ENCODE measurements around the gene PXDC1. TPM values are rescaled to one million over a fixed set of nuclear protein-coding genes. Genes with fewer than 3 reads are reported as not detected.

The PXDC1 gene
- total and polyA plus RNA-seq, 12 donors = 3.7 to 46.7 (median 22.5) TPM

DNA sequence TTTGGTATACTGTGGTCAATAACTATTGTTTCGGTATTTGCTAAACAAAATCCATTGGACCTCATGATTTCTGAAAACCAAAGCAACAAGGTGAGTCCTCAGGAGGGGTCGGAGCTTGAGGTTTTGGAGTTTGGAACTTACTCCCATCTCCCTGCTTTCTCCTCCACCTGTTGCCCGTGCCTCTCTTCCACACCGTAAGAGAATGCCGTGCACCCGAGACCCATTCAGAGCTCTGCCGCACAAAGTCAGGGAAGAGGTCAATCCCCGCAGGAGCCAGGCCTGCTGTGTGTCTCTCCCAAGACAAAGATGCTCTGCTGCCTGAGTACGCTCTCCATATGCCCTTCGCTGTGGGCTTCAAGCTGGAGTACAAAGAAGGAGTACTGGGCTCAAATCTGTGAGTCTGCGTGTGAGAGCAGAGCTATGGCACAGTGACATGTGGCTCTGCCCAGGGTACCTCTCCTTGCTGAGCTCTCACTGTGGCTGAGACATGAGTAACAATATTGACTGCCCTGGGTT lies 23.9 kb downstream of the PXDC1 start:
- no peaks in the 10 kb centered on the region for H3K27me3 ChIP-seq
- 95 to 98% (median 97%) methylated on average over 10 to 11 of the region's 11 CpGs for WGBS, 4 donors
- no peak overlapping the region for H3K27ac ChIP-seq
- DNase-seq = no peak
- peaks cover 0 to 5% of the 10 kb centered on the region in 2 donors for H3K4me1 ChIP-seq (replicated peaks in 1 of 2)
- H3K4me3 ChIP-seq = no peak overlapping the region
- TF ChIP-seq POLR2A (IDR thresholded peaks at IDR 0.05) = no peak
- TF ChIP-seq, protein P1, sequence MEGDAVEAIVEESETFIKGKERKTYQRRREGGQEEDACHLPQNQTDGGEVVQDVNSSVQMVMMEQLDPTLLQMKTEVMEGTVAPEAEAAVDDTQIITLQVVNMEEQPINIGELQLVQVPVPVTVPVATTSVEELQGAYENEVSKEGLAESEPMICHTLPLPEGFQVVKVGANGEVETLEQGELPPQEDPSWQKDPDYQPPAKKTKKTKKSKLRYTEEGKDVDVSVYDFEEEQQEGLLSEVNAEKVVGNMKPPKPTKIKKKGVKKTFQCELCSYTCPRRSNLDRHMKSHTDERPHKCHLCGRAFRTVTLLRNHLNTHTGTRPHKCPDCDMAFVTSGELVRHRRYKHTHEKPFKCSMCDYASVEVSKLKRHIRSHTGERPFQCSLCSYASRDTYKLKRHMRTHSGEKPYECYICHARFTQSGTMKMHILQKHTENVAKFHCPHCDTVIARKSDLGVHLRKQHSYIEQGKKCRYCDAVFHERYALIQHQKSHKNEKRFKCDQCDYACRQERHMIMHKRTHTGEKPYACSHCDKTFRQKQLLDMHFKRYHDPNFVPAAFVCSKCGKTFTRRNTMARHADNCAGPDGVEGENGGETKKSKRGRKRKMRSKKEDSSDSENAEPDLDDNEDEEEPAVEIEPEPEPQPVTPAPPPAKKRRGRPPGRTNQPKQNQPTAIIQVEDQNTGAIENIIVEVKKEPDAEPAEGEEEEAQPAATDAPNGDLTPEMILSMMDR (IDR thresholded peaks at IDR 0.05) = no peak
- no peaks in the 10 kb centered on the region for H3K9me3 ChIP-seq (replicated peaks in 1 of 3)
- intact Hi-C loops (cut with DNase I) = no loop called here
- H3K36me3 ChIP-seq (replicated peaks in 1 of 2) = peaks cover 0 to 36% of the 10 kb centered on the region in 2 donors

DNA sequence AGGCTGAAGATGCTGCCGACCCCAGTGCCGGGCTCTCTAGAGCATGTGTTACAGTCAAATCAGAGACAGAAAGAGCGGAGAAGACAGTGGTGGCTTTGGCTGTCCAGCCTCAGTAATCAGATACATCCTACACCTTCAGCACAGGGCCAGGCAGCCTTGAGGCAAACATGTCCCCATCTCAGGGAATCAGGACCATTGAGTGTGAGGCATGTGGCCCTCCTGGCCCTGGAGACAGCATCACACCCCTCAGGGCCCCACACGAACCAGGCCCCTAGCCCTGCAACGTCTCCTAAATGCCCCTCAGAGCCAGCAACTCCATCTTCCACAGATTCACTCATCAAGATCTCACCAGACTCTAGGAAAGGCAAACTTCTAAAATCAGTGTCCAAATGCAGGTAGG lies 24.5 kb downstream of the PXDC1 start:
- intact Hi-C loops (cut with DNase I) = no loop called here

DNA sequence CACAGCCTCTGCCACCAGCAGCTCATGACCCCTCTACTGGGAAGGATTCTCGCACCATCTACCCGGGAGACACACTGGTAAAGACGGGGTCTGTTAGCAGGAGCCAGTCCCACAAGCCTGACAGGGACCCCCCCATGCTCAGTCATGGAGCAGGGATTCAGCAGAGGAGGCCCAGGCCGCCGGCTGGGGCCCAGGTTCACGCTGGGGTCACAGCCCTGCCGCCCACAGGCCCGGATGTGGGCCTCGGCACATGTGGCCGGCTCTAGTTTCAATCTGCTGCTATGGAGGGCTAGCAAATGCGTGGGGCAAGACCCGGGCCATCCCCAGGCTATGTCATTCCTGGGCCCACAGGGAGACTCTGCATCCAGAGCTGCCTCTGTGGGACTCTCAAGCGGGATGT lies 25.1 kb downstream of the PXDC1 start:
- H3K27me3 ChIP-seq = no peaks in the 10 kb centered on the region
- no peak overlapping the region for H3K4me3 ChIP-seq
- no peaks in the 10 kb centered on the region for H3K9me3 ChIP-seq (replicated peaks in 1 of 3)
- H3K27ac ChIP-seq = no peak overlapping the region
- H3K36me3 ChIP-seq (replicated peaks in 1 of 2) = peaks cover 0 to 37% of the 10 kb centered on the region in 2 donors
- no peak for DNase-seq
- intact Hi-C loops (cut with DNase I) = no loop called here
- no peaks in the 10 kb centered on the region for H3K4me1 ChIP-seq (replicated peaks in 1 of 2)
- TF ChIP-seq, protein P1 (IDR thresholded peaks at IDR 0.05) = no peak
- TF ChIP-seq POLR2A (IDR thresholded peaks at IDR 0.05) = no peak
- 73 to 85% (median 75%) methylated on average over 9 to 13 of the region's 13 CpGs; no CpG with 5 or more reads in 1 of the 4 donors for WGBS, 4 donors

More for the DNA sequence above, 24.5 kb downstream of the PXDC1 start:
- H3K36me3 ChIP-seq (replicated peaks in 1 of 2) = peaks cover 0 to 37% of the 10 kb centered on the region in 2 donors
- TF ChIP-seq, protein P1 (IDR thresholded peaks at IDR 0.05) = no peak
- TF ChIP-seq POLR2A (IDR thresholded peaks at IDR 0.05) = no peak
- H3K9me3 ChIP-seq (replicated peaks in 1 of 3) = no peaks in the 10 kb centered on the region
- H3K4me1 ChIP-seq (replicated peaks in 1 of 2) = peaks cover 0 to 2% of the 10 kb centered on the region in 2 donors
- WGBS, 4 donors = 75 to 86% (median 85%) methylated on average over 4 to 5 of the region's 5 CpGs
- no peak overlapping the region for H3K27ac ChIP-seq
- DNase-seq = no peak
- no peaks in the 10 kb centered on the region for H3K27me3 ChIP-seq
- H3K4me3 ChIP-seq = no peak overlapping the region

DNA sequence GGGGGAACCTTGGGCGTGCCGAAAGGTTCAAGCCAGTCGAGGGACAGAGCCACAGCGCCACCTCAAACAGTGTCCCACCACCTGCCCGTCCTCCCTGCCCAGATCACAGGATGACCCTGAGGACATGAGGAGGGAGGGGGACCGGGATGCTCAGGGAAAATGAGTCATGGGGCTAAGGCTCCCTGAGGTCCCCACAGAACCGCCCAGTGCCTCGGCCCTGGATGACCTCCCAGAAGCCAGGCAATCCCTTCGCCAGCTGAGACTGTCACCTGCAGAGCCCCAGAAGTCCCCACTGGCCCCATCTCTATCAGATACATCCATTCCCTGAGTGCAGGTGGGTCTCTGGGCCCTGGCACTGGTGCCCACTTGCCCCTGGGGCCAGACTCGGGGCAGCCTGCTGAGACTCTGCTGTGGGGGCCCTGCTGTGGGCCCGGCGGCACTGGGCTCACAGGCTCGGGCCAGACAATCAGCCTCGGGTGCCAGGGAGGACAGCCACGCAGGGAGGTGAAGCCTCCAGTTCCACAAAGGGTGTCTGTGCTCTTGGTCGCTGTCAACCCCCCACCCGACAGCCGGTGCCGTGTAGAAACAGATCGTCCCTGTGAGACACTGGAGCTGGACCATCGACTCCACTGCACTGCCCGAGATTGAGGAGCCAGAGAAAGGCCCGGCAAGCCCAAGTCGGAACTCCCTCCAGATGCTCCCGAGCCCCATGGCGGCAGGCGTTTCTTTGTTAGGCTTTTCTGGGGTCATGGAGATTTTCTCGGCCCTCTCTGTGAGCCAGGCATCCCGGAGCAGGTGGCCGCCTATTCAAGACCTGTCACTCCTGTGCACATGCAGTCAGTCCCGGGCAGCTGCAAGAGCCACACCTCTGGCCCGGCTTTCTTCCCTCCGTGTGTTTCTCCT lies 26.1 kb downstream of the PXDC1 start:
- 89 to 96% (median 91%) methylated on average over 17 to 33 of the region's 33 CpGs for WGBS, 4 donors
- H3K27me3 ChIP-seq = no peaks in the 10 kb centered on the region
- no peak for TF ChIP-seq POLR2A (IDR thresholded peaks at IDR 0.05)
- TF ChIP-seq, protein P1 (IDR thresholded peaks at IDR 0.05) = no peak
- no peak for DNase-seq
- H3K4me1 ChIP-seq (replicated peaks in 1 of 2) = no peaks in the 10 kb centered on the region
- H3K4me3 ChIP-seq = no peak overlapping the region
- no peak overlapping the region for H3K27ac ChIP-seq
- peaks cover 0 to 32% of the 10 kb centered on the region in 2 donors for H3K36me3 ChIP-seq (replicated peaks in 1 of 2)
- H3K9me3 ChIP-seq (replicated peaks in 1 of 3) = no peaks in the 10 kb centered on the region
- intact Hi-C loops (cut with DNase I) = no loop called here

All from adrenal gland (tissue), 12 donors.